ENCODE results near the gene TP53BP2.

TP53BP2 gene

GRCh38 chr1:223835754-223836153 is 10.0 kb downstream of the TP53BP2 start:
- H3K9me3 ChIP-seq (ENCODE audit: severe bottlenecking) = no peaks in the 10 kb centered on the region
- H3K36me3 ChIP-seq (ENCODE audit: low read depth) = no peaks in the 10 kb centered on the region
- DNase-seq (ENCODE audit: low spot score) (no peak), ATAC-seq (ENCODE audit: low read depth) (no peak)
- TF ChIP-seq, protein P1, sequence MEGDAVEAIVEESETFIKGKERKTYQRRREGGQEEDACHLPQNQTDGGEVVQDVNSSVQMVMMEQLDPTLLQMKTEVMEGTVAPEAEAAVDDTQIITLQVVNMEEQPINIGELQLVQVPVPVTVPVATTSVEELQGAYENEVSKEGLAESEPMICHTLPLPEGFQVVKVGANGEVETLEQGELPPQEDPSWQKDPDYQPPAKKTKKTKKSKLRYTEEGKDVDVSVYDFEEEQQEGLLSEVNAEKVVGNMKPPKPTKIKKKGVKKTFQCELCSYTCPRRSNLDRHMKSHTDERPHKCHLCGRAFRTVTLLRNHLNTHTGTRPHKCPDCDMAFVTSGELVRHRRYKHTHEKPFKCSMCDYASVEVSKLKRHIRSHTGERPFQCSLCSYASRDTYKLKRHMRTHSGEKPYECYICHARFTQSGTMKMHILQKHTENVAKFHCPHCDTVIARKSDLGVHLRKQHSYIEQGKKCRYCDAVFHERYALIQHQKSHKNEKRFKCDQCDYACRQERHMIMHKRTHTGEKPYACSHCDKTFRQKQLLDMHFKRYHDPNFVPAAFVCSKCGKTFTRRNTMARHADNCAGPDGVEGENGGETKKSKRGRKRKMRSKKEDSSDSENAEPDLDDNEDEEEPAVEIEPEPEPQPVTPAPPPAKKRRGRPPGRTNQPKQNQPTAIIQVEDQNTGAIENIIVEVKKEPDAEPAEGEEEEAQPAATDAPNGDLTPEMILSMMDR (IDR thresholded peaks at IDR 0.05; ENCODE audit: poor library complexity, severe bottlenecking) = no peak
- no peak overlapping the region for H3K4me3 ChIP-seq (ENCODE audit: severe bottlenecking)
- H3K4me1 ChIP-seq (ENCODE audit: insufficient read depth, poor library complexity, severe bottlenecking) = peaks cover 16% of the 10 kb centered on the region
- no peaks in the 10 kb centered on the region for H3K27me3 ChIP-seq (ENCODE audit: insufficient read depth, poor library complexity, severe bottlenecking)
- no peak overlapping the region for H3K27ac ChIP-seq (ENCODE audit: poor library complexity, severe bottlenecking)

DNA sequence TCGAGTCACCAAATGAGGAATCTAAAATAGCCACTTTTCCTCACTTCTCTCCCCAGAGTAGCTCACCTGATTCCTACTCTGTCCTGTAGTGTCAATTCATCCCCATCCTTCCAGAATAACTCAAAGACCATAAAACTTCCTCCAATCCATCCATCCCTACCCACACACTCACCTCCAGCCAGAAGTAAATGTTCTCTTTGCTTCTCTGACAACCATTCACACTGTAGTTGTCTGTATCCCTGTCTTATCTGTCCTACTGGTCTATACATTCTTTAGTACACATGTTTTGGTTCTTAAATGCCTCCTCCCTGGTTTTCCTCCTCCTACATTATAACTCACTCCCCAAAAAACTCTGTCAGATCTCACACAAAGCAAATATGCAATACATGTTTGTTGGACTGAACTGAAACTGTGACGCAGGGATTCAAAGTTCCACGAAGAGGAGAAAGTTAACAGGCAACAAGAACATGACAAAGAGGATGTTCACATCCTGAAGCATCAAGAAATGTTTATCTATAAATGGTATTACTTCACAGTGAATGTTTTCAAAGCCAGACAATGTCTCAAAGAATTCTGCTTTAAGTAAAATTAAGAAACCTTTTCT is 11.0 kb downstream of the TP53BP2 start:
- peaks cover 16% of the 10 kb centered on the region for H3K4me1 ChIP-seq (ENCODE audit: insufficient read depth, poor library complexity, severe bottlenecking)
- ATAC-seq (ENCODE audit: low read depth) (no peak), DNase-seq (ENCODE audit: low spot score) (no peak)
- no peaks in the 10 kb centered on the region for H3K36me3 ChIP-seq (ENCODE audit: low read depth)
- TF ChIP-seq, protein P1 (IDR thresholded peaks at IDR 0.05; ENCODE audit: poor library complexity, severe bottlenecking) = no peak
- no peaks in the 10 kb centered on the region for H3K9me3 ChIP-seq (ENCODE audit: severe bottlenecking)
- H3K27ac ChIP-seq (ENCODE audit: poor library complexity, severe bottlenecking) = no peak overlapping the region
- H3K27me3 ChIP-seq (ENCODE audit: insufficient read depth, poor library complexity, severe bottlenecking) = no peaks in the 10 kb centered on the region
- H3K4me3 ChIP-seq (ENCODE audit: severe bottlenecking) = no peak overlapping the region

DNA sequence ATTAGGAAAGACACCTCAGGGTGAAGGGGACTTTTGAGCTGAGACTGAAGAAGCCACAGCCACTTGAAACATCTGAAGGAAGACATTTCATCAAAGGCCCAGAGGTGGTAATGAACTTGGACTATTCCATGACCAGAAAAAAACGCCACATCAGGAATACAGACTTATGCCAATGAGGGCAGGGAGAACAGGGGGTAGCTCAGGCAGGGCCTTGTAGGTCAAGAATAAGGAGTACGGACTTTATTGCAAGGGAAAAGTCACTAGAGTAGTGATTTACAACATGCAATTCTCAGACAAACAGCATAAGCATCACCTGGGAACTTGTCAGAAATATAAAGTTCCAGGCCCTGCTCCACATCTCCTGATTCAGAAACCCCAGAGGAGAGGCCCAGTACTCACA is 11.8 kb downstream of the TP53BP2 start:
- TF ChIP-seq, protein P1 (IDR thresholded peaks at IDR 0.05; ENCODE audit: poor library complexity, severe bottlenecking) = no peak
- ATAC-seq (ENCODE audit: low read depth) (no peak), DNase-seq (ENCODE audit: low spot score) (no peak)
- Histone ChIP-seq H3K27ac (ENCODE audit: poor library complexity, severe bottlenecking) (no peak overlapping the region), H3K9me3 (ENCODE audit: severe bottlenecking) (no peaks in the 10 kb centered on the region), H3K4me1 (ENCODE audit: insufficient read depth, poor library complexity, severe bottlenecking) (peaks cover 16% of the 10 kb centered on the region), H3K36me3 (ENCODE audit: low read depth) (no peaks in the 10 kb centered on the region), H3K27me3 (ENCODE audit: insufficient read depth, poor library complexity, severe bottlenecking) (no peaks in the 10 kb centered on the region), H3K4me3 (ENCODE audit: severe bottlenecking) (no peak overlapping the region)

GRCh38 chr1:223832637-223832943 is 13.2 kb downstream of the TP53BP2 start:
- no peaks in the 10 kb centered on the region for H3K36me3 ChIP-seq (ENCODE audit: low read depth)
- ATAC-seq (ENCODE audit: low read depth) = 0 out of 3 replicates have a peak, but pooled peaks have one; percentile 27
- H3K4me3 ChIP-seq (ENCODE audit: severe bottlenecking) = no peak overlapping the region
- TF ChIP-seq, protein P1 (IDR thresholded peaks at IDR 0.05; ENCODE audit: poor library complexity, severe bottlenecking) = no peak
- no peaks in the 10 kb centered on the region for H3K27me3 ChIP-seq (ENCODE audit: insufficient read depth, poor library complexity, severe bottlenecking)
- peak overlapping the region; percentile 57 for H3K27ac ChIP-seq (ENCODE audit: poor library complexity, severe bottlenecking)
- no peaks in the 10 kb centered on the region for H3K9me3 ChIP-seq (ENCODE audit: severe bottlenecking)
- DNase-seq (ENCODE audit: low spot score) = no peak
- H3K4me1 ChIP-seq (ENCODE audit: insufficient read depth, poor library complexity, severe bottlenecking) = peaks cover 16% of the 10 kb centered on the region

- H3K4me1 ChIP-seq (ENCODE audit: insufficient read depth, poor library complexity, severe bottlenecking) = peaks cover 16% of the 10 kb centered on the region
- H3K27ac ChIP-seq (ENCODE audit: poor library complexity, severe bottlenecking) = peak overlapping the region; percentile 57
- no peak overlapping the region for H3K4me3 ChIP-seq (ENCODE audit: severe bottlenecking)
- no peaks in the 10 kb centered on the region for H3K9me3 ChIP-seq (ENCODE audit: severe bottlenecking)
- DNase-seq (ENCODE audit: low spot score) (no peak), ATAC-seq (ENCODE audit: low read depth) (peak; percentile 29; the same call in 2 of the 3 replicates)
- TF ChIP-seq, protein P1 (IDR thresholded peaks at IDR 0.05; ENCODE audit: poor library complexity, severe bottlenecking) = no peak
- no peaks in the 10 kb centered on the region for H3K36me3 ChIP-seq (ENCODE audit: low read depth)
- no peaks in the 10 kb centered on the region for H3K27me3 ChIP-seq (ENCODE audit: insufficient read depth, poor library complexity, severe bottlenecking)
These were observed 13.8 kb downstream of the TP53BP2 start for GRCh38 chr1:223831755-223832636.

Measured in RWPE2 (cell line).